GM21360 (cell line): ENCODE data around the gene SMYD2.

Experiments used
- ATAC-seq: cut with Tn5 transposase; IDR thresholded peaks from one replicate; pipeline ENCODE4 v1.9.1; 2021; ENCODE audit warnings: mild to moderate bottlenecking, moderate library complexity; ENCODE audit not compliant: unreplicated experiment

SMYD2 gene

DNA sequence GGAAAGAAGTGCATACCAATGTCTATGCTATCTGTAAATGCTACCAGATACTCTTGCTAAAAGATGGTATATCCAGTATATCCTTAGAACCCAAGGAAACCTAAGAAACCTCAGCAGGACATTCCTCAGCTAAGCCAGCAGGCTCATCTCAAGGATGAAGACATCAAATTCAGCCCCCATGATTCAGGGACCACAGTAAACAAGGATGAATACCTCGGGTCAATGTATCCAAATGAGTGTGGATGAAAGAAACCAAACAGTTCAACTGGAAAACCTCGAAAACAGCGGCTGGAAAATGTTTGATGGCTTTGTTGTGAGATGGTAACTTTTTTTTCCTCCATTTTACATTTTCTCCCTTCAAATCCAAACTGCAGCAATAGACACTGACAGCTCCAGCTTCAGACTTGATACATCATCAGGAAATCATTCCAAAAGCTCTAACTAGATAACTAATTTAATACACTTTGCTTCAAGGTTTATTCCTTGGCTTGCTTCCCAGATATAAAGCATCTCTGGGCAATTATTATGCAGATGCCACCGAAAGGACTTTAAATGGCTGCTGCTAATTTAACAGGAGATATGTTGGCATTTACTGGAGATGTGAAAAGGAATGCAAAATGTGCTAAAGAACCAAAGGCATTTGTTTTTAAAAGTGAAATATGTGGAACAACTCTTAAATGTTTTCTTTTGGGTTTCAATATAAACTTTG lies 73.6 kb downstream of the SMYD2 start:
- ATAC-seq, result no peak

DNA sequence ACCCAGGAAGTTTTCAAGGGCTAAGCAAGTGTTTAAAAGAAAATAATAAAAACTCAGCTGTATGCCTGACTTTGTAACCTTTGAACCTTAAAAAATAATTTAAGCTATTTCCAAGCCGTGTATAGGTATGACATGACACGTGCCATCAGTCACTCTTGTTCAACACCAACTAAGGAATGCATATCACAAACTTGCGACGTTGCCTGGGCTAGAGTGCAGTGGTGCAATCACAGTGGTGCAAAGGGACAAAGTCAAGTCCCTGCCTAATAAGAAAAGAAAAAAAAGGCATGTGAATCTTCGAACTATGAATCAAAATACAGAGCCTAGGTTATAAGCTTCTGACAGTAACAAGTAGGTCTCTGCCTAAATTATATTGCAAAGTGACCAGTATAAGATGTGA lies 79.2 kb downstream of the SMYD2 start:
- no peak for ATAC-seq

DNA sequence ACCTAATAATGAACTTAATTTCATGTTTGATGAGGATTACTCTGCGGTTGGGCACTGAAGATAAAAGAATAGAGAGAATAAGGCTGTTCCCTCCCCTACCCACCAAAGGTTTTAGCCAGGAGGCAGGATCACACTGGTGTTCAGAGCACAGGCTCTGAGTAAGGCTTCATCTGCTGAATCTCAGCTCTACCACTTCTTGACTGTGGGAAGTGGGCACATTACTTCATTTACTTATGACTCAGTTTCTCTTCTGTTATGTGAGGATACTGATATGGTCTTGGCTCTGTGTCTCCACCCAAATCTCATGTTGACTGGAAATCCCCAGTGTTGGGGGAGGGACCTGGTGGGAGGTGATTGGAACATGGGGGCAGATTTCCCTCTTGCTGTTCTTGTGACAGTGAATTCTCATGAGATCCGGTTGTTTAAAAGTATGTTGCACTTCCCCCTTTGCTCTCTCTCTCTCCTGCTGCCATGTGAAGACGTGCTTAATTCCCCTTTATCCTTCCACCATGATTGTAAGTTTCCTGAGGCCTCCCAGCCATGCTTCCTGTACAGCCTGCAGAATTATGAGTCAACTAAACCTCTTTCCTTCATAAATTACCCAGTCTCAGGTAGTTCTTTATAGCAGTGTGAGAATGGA lies 79.7 kb downstream of the SMYD2 start:
- ATAC-seq, result no peak

DNA sequence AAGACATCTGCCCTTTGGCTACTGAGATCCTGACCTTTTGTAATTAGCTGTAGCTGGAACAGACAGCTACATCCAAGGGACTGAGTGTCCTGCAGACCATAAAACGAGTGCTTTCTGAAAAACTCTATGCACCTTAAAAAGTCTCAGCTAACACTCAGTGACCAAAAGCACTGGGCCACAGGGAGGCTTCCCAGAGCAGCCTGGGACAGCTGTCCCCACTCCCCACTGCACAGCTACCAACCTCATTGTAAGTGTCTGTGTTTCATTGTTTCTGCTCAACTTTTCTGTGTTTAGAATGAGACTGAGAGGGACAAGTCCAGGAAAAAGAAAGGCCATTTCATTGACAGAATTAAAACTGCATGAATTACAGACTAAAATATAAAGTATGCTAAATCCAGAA lies 80.7 kb downstream of the SMYD2 start:
- no peak for ATAC-seq

DNA sequence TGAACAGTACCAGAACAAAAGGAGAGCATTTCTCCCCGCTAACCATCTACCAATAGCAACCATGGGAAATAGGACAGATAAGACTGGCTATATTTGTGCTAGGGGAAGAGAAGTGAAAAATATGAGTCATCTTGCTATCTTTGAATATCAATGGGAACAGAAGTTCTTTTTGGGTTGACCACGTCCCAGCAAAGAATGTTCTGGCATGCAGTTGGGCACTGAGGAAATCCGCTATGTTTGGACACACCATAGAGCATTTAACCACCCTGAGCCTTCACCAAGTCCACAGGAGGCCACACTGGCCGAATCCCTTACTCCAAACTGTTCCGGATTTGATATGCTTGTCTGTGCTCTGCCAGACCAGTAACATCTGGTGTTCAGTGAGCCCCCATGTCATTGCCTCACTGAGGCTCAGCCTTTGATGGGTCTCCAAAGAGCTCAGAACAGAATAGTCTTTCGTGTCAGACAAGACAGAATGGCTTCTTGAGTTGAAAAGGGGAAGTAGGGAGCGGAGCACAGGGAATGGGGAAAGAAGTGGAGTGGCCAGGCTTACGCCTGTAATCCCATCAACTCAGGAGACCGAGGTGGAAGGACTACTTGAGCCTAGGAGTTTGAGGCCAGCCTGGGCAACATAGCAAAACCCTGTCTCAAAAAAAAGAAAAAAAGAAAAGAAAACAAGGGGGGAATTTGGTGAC lies 81.4 kb downstream of the SMYD2 start:
- no peak for ATAC-seq

DNA sequence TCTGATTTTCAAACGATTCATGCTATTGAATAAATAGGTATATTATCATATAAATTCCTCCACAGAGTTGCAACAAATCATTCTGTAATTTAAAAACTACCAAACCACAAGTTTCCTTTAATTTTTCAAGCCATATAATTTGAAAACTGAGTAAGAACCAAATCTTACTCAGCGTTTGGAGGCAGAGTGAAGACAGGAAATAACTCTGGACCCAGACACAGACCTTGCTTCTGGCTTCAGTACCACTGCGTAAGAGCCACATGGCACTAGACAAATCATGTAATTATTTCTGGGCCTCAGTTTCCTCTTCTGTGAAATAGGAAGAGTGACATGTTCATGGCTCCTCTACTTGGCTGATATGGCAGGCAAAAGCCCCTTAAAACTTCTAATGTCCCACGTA lies 82.4 kb downstream of the SMYD2 start:
- no peak for ATAC-seq

DNA sequence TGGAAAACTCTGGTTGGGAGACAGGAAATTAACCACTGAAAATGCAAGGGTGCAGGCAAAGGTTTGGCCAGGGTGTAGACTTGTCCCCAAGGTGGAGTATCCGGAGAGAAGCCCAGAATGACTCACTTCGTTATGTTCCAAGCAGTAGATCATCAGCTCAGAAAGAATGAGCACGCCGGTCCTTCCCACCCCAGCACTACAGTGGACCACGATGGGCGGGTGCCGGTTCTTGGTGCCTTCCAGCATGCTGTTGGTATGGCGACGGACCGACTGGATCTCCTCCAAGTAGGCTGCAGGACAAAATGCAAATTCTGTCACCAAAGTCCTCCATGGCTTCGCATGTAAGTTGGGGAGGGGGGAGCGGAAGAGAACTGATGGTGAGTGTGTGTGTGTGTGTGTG lies 83.4 kb downstream of the SMYD2 start:
- no peak for ATAC-seq

DNA sequence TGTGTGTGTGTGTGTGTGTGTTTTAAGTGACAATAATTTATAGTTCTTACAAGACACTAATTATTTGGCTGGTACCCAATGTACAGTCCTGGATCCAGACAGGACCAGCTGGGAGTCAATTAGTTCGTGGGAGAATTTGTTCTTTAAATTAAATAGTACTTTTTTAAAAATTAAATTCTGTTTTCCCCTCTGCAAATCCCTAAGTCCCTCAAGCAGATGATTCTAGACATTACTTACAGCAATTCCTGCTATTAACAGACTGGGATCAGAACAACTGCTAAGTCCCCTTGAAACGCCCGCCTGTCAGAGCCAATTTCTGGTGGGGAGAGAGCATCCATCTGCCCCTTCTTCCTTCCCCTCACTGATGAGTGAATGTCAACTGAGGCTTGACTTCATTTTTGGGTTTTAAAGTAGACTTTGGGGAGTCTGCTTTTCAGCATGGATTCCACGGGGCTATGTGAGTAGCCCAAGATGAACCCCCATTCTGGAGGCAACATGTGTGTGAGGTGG lies 83.9 kb downstream of the SMYD2 start:
- no peak for ATAC-seq

DNA sequence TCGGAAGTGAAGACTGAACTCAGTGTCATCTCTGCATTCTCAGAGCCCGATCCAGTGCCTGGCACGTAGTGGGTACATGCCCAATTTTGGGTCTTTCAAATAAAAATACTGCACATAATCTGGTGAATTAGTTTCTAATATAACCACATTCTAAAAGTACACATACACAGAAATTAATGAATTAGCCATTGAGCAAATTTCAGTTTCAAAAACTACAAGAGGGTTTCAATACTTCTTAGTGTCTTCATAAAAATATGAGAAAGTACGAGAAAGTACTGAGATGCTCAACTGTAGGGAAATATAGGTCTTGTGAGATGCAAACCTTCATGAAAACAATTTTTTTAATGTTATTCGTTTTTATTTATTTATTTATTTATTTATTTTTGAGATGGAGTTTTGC lies 86.9 kb downstream of the SMYD2 start:
- ATAC-seq, result no peak

DNA sequence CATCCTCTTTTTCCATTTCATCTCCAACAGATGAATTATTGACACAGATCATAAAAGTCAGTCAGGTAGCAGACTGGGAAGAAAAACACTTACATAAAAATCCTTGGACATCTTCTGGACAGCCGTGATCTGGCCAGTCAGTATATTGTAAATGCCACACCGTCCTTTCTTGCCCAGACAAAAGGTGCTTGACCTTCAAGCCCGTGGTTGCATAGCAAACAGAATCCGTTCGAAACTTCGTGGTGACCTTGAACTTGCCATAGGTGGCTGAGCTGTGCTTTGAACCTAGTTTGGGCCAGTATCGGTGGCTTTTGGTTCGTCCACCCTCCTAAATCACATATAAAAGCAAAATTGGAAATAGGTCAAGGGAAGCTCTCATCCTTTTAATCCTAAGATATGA lies 88.4 kb downstream of the SMYD2 start:
- ATAC-seq, result no peak

DNA sequence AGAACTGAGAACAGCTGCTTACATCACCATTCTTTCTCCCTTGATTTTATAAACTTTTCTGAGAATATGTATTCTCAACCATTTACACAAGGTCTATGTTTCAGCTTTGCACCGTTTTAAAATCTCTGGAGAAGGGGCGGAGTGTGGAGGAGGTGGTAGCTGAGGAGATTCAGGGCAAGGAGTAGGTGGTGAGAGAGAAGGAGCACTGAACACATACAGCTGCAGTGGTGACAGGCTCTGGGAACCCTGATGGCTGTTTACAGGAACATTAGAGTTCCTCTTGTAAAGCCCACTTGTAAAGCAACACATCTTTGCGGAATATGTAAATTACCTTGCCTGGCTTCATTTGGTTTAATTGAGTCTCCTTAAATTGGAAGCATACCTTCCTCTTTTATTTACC lies 89.7 kb downstream of the SMYD2 start:
- no peak for ATAC-seq

DNA sequence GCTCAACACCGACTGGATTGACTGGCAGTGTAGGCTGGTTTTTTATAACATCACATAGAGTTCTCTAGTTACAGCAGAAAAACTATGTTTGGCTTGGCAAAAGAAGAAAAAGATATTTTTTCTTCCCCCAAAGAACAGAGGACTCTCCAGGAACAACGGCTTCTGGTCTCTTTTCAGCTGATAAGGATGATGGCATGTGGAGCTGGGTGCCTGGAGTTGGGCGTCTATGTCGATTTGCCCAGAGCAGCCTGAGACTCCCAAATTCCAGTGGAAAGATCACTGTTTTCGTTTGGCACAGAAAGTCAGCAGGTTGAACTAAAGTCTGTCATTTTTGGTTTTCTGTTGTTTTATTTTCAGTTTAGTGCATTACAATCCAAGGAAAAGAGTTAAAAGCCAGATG lies 91.1 kb downstream of the SMYD2 start:
- ATAC-seq, result no peak

DNA sequence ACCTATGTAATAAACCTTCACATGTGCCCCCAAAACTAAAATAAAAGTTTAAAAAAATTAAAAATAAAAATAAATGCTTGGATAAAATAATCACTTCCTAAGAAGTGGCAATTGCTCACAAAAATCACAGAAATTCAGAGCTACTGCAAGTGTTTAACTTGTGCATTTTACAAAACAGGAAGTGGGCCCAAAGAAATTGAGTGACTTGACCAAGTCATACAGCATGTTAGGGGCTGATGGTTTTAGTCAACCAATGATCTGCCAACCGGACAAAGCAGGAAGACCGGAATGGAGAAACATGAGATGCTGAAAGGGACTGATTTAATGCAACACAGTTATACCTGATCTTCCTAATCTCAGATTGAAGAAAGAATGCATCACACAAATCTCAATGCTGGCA lies 96.5 kb downstream of the SMYD2 start:
- ATAC-seq, result no peak

DNA sequence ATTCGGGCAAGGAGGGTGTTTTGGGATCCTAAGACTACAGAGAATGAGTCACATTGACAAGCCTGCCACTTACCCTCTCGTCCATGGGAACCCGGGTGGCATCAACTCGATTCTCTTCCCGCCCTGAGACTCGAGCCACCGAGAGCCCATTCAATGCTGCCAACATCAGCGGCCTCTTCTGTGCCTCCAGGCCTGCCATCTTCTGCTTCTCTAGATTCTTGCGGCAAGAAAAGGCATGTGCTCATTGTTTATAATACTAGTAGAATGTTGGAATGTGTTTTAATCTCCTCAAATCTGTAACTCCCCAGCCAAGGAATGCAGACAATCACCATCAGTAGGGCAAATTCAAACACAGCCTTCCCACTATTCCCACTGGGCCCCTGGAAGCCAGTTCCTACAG lies 96.9 kb downstream of the SMYD2 start:
- no peak for ATAC-seq

DNA sequence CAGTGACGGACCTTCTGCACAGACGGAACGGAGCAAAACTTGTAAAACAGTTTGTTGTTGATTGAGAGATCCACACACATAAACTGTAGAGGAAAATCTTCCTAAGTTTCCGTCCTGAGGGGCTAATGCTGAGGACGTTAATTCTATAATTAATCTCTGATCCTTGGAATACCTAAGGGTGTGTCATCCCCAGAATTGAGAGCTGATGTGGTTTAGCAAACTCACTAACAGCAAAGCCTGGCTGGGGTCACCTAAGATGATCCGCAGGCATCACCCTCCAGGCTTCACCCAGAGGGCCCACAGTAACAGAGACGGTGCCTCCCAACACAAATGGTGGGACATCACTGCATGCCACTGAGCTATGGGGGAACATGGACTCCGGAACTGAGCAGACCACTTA lies 97.5 kb downstream of the SMYD2 start:
- ATAC-seq, result no peak

DNA sequence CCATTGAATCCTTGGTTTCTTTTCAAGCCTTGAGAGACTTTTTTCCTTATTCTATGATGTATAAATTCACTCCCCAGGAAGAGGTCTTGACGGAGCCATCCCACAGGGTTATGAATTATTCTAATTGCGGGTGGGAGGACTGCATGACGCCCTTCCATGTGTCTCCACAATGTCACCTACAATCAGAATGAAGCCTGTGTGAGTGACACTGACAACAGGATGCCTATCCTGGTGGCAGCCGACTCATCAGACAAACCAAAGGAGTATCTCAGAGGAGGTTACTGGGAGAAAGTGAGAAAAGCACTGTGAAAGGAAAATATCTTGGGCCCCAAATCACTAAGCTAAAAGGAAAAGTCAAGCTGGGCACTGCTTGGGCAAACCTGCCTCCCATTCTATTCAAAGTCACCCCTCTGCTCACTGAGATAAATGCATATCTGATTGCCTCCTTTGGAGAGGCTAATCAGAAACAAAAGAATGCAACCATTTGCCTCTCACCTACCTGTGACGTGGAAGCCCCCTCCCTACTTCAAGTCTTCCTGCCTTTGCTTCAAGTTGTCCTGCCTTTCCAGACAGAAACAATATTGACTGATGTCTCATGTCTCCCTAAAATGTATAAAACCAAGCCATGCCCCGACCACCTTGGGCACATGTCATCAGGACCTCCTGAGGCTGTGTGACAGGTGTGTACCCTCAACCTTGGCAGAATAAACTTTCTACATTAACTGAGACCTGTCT lies 98.4 kb downstream of the SMYD2 start:
- no peak for ATAC-seq

DNA sequence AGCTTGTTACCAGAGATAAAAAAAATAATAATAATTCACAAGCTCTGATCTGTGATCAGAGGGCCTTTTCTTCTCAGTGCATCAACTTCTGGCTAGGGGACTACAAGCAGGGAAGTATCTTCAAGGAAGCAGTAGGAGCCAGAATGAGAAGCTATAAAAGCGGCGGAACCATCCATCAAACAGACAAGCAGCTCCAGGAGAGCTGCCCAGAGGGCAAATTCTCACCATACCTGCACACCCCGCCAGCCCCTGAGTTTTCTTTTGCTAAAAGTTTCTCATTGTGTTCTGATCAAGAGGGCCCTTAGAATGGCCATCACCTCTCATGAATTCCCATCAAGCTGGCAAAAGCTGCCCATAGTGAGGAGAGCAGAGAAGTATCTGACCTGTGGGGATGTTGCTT lies 99.4 kb downstream of the SMYD2 start:
- no peak for ATAC-seq

DNA sequence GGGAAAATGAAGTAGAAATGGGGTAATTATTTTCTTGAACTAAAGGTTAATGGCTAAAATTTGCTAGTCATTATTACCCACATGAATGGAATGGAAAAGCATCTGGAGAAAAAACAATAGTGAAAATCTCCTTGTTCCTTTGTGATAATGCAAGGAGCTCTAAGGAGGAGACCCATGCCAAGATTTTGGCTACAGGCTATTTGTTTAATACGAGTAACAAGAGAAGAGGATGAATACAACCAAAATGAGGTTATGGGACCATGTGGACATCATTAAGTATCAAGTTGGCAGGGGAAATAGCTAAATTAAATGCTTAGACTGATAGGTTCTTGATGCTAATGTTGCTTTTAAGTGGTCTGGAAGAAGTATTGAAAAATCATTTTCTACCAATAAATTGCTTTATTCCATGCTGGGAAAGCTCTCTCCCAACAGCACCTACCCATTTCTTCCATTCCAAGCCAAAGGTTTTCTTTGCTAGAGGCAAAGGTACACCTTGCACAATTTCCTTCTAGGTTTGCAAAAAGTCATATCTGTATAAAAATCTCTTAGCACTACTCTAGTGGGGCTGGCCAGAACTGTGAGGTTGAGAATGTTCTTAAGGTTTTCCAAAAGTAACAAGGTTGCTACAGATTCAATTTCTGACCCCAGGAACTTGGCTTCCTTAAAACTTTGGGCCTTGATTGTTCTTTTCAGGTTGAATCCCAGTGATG lies 100.2 kb downstream of the SMYD2 start:
- ATAC-seq, result no peak

DNA sequence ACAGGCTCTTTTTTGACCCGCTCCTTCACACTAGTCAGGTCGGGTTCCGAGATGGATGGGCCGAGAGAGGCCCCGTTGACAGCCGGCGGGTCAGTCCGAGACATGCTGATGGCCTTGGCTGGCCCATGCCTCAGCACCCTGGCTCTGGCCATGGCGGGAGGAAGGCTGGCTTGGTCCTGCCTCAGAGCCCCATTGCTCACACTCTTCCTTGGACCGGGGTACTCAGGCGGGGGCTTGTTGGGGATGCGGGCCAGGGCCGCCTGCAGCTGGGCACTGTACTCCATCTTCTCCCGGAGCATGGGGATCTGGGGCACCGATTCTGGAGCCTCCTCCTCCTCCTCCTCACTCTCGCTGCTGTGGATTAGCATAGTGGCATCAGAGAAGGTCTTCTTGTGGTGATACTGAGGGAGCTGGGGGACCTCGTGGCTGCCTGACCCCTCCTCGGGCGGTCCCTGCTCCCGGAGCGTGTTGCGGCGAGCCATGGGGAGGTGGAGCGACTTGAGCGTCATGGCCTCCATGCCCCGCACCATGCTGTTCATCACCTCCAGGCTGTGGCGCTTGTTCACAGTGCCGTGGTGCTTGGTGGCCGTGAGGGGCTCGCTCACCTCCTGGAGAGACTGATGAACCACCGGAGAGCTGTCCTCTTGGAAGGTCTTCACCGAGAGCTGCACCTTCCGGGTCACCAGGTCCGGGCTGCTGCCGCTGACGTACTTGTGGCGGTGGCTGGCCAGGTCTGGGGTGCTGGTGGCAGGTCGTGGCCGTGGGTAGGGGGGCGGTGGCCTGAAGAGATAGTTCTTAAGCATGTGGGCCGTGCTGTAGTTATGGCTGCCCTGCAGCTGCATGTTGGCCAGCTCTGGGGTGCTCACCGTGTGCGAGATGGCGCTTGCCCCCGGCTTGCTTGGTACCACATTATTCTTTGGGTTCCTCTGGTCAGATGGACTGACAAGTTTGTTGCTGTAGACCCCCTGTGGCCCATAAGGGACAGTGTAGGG lies 102.7 kb downstream of the SMYD2 start:
- ATAC-seq, result no peak
